Left ventricle myocardium superior (tissue), 1 donor: ENCODE measurements around the gene GATAD2B. TPM values are rescaled to one million over a fixed set of nuclear protein-coding genes. Genes with fewer than 3 reads are reported as not detected.

Source experiments
- ATAC-seq: fragments of 200-7000 bp; cut with Tn5 transposase; one replicate; pipeline ENCODE4 v1.9.1; 2020; ENCODE audit warnings: mild to moderate bottlenecking, moderate library complexity
- DNase-seq: peaks from one replicate; pipeline ENCODE4 v3.0.0-alpha.2; 2020
- intact Hi-C: fragments of 100-400 bp; cut with micrococcal nuclease; formaldehyde crosslinking; loops from one replicate; pipeline ENCODE4 v1.11.0; 2022
- total RNA-seq: library from RNA; stranded (reverse); fragmentation: NEBNext Ultra II Directional; extraction: Animal tissue kit (Norgen Biotek cat#: 25700); gene quantifications from one replicate; pipeline ENCODE4 v1.2.1, GENCODE V29; 2021
- donor health status: DM: no; HTN: yes; CAD: no; lungs with severe emphysema.

Gene GATAD2B
- total RNA-seq, 1 donor from 2014 or later = 34.6 TPM

DNA sequence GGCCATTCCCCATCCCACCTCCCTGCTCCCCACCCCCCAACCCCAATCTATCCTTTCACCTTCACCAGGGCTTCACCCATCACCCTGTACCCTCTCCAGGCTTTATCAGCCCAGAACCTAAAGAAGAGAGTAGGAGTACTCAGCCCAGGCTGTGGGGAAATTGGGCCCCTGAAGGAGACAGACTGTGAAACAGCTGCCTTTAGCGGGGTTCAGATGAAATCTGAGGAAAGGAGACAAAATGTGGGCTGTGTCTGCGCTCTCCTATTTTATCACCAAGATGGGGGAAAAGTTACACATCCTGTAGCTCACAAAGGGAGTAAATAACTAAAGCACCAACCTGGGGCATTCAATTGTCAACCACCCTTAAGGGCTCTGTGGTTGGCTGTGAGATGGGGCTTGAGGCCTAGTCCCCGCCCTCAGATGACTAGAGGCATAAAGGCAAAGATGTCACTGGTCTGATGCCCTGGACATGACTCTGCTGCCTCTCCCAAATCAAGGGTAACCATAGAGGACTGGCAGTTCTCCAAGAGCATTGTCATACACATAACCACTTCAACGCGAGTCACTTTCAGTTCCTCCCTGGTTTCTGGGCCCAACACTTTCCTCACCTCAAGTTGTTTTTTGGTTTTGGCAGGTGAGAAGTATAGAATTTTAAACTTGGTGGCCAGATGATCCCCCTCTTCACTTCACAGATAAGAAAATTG is 117.6 kb downstream of the GATAD2B start:
- intact Hi-C loops = no loop called here
- ATAC-seq = peak; percentile 89

DNA sequence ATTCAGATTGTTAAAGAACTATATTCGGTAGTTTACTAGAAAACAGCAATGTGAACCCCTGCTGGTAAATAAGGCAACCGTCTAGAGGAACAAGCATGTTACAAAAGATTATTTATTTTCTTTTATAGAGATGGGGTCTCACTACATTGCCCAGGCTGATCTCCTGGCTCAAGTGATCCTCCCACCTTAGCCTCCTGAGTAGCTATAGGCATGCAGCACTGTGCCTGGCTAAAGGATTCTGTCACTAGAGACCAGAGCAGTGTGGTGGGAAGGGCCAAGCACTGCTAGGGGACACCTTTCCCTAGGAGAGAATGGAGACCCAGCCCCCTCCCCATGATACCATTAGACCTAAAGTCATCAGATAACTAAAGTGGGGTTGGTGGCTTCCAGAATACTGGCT is 118.7 kb downstream of the GATAD2B start:
- DNase-seq = no peak
- intact Hi-C loops = no loop called here
- ATAC-seq = no peak

More for the DNA sequence above, 117.6 kb downstream of the GATAD2B start:
- DNase-seq = peak; percentile 56

DNA sequence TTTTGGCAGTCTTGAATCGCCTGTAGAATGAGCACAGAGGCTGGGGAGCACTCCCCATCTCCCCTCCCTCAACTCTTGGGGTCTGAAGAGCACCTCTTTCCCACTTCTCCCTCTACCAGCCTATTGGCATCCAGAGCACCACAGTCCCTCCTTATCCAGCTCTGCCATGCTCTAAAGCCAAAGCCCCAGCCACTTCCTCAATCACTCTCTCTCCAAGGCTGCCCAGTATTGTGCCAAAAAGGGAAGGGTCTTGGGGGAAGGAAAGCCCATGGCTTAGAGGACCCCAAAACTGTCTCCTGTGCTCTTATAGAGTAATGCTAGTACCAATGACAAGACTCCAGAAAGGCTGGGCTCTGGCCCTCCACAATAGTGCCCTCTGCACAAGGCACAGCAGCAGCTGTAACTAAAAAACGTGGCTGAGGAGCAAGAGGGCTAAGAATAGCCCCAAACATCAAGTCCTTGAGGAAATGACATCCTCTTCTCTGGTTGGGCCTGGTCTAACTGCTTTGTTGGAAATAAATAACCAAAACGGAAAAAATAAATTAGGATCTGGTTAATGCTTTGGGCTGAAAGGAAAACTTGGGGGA is 119.2 kb downstream of the GATAD2B start:
- peak; percentile 14 for ATAC-seq
- intact Hi-C loops = no loop called here
- no peak for DNase-seq

DNA sequence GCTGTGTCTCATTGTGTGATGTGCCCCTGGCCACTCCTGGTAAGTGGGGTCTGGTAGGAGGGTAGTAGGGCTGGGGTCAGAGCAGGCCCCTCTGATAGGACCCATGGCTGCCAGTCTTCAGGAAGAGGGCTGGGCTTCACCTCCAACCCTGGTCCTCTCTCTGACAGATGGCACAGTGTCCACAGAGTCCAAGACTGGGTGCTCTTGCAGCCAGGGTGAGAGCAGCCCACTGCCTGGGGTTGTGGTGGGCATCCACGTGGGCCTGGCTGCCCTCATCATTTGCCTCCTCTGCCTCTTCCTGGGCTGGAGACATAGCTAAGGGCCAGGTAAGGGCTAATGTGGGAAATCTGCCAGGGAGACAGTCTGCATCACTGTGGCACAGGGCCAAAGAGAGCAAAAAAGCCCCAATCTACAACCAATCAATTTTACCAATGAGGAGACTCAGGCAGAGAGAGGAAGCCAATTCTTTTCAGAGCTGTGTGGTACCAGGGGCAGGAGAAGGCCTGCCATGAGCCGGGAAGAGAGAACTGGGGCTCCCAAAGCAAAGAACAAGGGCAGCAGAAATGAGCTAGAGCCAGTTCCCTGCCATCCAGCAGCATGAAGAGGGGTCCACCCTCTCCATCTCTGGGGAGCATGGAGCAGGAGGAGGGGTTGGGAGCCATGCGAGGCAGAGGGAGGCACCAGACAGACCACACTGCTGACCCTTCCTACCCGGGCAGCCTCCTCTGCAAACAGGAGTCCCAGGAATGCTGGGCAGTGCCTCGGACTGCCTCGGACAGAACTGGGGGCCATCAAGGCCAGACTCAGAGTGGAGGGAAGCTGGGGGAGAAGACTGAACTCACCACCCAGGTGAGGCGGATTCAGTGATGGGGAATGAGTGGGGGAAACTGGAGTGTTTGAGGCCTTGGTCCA is 120.7 kb downstream of the GATAD2B start:
- intact Hi-C loops = no loop called here
- DNase-seq (no peak), ATAC-seq (no peak)

DNA sequence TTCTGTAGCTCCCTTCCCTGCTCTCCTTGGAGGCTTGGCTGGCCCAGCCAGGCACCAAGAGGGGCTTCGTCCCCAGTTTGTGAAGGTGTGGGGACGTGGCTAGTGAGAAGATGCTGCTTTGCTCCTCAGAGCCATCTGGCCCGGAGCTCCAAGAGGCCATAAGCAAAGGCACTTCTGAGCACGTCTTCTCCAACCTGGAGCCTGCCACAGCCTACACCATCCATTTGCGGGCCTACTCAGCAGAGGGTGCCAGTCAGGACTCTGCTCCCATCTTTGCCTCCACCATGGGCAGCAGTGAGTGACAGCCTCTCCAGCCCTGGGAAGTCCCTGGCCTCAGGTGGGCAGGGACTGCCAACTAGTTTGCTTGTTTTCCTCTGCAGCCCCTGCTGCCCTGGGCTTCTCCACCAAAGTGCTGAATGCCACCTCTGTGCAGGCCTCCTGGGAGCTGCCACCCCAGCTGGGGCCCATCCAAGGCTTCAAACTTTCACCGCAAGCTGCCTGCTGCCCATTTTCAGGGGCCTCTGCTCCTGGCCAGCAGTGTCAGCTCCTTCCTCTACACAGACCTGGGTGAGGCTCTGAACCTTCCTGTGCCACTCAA is 121.6 kb downstream of the GATAD2B start:
- intact Hi-C loops = no loop called here
- no peak for DNase-seq
- no peak for ATAC-seq

DNA sequence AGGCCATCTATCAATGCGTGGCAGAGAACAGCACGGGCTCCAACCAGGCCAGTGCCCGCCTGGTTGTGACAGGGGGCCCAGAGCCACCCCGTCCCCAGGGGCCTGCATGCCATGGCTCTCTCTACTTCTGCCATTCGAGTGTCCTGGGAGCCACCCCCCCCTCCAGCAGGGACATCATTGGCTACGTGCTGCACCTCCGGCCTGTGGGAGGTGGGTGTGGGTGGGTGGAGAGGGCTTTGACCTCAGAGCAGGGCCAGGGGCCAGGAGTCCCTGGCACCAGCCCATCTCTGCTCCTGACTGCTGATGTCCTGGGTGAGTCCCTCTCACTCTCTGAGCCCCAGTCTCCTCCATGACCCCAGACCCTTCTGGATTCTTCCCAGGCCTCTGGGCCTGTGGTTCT is 122.3 kb downstream of the GATAD2B start:
- intact Hi-C loops = no loop called here
- DNase-seq = no peak
- ATAC-seq = no peak

DNA sequence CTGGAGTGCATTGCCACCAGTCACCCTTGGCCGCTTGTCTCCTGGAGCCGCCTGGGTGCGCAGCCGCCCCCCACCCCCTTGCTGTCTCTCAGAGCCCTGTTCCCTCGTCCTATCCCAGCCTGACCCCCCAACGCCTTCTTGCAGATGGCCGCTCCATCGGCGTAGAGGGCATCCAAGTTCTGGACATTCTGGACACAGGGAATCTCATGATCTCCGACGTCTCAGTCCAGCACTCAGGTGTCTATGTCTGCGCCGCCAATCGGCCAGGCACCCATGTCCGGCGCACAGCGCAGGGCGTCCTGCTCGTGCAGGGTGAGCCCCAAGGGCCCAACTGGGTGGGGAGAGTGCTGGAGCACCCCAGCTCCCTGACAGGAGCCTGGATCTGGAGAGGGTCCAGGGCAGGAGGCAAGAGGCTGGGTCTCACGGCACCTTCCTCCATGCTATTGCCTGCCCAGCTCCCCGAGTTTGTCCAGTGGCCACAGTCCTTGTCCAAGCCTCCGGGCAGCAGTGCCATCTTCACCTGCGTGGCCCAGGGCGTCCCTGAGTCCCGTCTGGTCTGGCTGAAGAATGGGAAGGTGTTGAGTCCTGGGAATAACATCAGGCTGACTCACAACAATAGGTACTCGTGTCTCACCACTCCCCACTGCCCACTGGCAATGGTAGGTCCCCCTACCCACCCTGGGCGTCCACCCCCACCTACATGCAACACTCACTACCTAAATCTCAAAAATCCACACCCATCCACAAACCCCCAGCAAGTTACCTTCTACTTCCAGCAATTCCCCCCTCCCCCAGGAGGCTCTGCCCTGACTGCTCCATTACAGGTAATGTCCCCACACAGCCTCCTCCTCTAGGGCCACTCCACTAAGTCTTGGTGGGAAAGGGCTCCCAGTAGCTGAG is 123.0 kb downstream of the GATAD2B start:
- DNase-seq (no peak), ATAC-seq (no peak)
- intact Hi-C loops = loop anchor here (10.0 kb wide), 1 partner anchor 175 kb away; the partner anchor contains the start of gene JTB

DNA sequence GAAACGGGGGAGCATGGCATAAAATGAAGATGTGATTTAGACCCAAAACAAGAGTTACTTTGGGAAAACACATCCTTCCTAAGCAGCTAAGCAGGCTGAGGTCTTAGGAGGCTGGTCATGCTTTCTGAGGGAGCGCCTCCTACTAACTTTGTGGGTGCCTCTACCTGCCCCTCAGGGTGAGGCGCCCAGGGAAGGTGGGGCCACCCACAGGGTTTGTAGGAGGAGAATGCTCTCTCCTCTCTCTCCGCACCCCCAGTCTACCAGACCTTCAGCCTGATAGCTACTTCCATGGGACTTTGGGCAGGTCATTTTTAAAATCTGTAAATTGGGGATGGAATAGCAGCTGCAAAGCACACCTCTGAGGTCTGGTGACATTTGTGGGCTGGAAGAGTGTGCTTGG is 123.8 kb downstream of the GATAD2B start:
- no peak for ATAC-seq
- no peak for DNase-seq
- intact Hi-C loops = loop anchor here (10.0 kb wide), 1 partner anchor 176 kb away; the partner anchor contains the start of gene JTB

DNA sequence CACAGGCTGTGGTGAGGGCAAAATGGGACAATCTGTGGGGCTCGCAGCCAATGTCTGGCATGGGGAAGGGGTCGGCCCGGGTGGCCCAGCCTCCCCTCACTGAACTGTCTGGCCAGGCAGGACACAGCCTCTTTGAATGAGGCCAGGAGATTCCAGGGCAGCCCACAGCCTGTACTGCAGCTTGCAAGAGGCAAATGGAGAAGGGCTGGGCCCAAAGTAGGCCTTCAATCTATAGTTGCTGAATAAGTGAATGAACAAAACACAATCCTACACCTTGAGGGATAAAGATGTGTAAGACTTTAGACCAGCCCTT is 124.3 kb downstream of the GATAD2B start:
- ATAC-seq = no peak
- no peak for DNase-seq
- intact Hi-C loops = loop anchor here (10.0 kb wide), 1 partner anchor 176 kb away; the partner anchor contains the start of gene JTB

DNA sequence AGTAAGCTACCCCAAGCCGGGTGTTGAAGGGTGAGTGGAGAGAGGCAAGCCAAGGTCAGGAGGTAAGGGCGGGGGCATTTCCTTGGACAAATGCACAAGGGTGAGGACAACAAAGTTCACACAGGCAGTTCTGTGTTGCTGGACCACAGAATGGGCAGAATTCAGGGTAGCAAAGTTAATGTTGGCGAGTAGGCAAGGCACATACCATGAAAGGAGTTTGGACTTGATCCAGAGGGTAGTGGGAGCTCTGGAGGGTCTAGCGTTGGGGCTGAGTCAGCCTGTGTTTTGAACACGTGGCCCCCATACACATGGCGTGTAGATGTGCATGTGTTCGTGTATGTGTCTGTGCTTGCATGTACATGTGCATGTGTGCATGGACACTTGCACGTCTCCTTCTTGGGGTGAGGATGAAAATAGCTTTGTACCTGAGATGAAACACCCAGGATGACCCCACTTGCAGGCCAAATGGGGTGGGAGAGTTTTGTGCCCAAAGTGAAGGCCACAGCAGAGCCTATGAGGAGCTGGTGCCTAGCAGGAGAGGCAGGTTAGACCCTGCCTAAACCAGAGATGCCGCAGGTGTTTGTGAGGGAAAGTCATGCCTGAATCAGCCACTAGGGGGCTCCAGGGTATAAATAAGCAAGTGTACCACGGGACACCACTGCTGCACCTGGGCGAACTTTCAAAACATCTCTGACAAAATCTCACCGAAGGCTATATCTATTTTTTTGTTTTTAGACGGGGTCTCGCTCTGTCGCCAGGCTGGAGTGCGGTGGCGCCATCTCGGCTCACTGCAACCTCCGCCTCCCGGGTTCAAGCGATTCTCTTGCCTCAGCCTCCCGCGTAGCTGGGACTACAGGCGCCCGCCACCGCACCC is 125.7 kb downstream of the GATAD2B start:
- DNase-seq (peak; percentile 76), ATAC-seq (peak; percentile 75)
- intact Hi-C loops = loop anchor here (10.0 kb wide), 1 partner anchor 178 kb away; the partner anchor contains the start of gene JTB

DNA sequence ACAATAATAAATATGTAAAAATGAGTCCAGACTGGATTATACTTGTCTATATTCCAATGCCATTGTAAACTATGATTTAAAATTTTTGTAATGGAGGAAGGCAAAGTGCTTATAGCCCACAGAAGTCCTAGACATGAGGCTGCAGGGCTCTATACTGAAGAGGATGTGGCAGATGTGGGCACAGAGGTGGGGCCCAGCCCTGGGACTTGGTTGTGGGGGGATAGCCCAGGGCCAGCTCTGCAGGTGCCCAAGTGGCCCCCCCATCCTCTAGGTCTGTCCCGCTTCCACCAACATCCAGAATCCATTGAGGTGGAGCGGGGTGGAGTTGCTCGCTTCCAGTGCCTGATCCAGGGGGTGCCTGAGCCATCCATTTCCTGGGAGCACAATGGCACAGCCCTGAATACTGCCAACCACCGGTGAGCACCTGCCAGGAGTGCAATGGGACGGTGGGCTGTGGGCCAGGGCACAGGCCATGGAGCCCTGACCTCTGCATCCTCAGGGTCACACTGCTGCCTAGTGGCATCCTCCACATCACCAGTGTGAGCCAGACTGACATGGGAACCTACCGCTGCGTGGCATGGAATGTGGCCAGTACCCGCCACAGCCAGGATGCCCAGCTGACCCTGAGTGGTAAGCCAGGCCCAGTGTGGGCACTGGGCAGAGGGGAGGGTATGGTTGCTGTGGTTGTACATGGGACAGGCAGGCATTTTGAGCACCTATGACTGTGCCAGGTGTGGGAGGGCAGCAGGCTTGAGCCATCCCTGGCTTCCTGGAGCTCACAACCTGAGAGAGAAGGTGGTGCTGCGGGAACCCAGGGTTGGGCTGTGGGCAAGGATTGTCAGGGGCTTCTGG is 126.6 kb downstream of the GATAD2B start:
- no peak for DNase-seq
- intact Hi-C loops = loop anchor here (10.0 kb wide), 1 partner anchor 179 kb away; the partner anchor contains the start of gene JTB
- no peak for ATAC-seq

DNA sequence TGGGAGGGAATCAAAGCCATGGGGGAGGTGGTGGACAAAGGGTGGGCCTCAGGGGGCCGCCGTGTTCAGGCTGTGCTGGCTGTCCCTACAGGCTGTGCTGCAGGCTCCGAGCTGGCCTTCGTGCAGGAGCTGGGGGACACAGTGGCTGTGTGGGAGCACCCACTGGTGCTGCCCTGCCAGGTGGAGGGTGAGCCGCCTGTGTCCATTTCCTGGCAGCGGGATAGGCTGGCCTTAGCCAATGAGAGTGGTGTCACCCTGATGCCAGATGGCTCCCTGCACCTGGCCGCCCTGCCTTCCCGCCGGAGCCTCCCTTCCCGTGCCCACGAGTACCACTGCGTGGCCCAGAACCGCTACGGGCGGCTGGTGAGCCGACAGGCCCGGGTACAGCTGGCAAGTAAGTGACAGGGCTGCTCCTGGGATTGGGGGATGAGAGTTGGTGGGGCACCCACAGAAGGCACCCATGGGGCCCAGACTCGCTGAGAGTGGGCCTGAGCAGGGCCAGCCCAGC is 127.4 kb downstream of the GATAD2B start:
- ATAC-seq = no peak
- intact Hi-C loops = loop anchor here (10.0 kb wide), 1 partner anchor 179 kb away; the partner anchor contains the start of gene JTB
- no peak for DNase-seq

DNA sequence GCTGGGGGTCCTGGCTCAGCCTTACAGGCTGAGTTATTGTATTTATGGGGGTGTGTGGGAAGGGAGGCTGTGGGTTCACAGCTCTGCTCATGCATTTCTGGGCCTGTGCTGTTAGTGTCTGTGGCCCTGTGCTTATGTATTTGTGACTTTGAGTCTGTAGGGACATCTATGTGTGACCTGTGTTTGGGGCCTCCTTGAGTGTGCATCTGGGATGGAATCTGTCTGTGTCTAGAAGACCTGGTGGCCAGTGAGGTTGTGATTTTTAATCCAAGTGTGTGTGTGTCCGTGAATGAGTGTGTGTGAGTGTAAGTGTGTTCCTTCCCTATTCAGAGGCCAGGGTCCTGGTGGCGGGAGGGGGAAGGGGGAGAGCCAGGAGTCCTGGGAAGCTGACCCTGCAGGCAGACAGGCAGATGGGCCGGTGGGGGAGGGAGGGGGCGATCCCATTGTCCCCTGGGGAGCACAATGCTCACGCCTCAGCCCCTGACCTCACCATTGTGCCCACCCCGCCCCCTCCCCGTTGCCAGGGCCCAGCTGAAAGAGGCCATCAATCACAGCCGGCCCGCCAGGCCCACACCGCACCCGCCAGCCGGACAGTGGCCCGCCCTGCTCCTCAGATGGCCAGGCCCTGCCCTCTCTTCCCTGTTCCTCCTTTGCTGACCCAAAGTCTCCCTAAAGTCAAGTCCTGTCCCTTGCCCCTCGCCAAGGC is 128.0 kb downstream of the GATAD2B start:
- no peak for DNase-seq
- intact Hi-C loops = loop anchor here (10.0 kb wide), 1 partner anchor 180 kb away; the partner anchor contains the start of gene JTB

DNA sequence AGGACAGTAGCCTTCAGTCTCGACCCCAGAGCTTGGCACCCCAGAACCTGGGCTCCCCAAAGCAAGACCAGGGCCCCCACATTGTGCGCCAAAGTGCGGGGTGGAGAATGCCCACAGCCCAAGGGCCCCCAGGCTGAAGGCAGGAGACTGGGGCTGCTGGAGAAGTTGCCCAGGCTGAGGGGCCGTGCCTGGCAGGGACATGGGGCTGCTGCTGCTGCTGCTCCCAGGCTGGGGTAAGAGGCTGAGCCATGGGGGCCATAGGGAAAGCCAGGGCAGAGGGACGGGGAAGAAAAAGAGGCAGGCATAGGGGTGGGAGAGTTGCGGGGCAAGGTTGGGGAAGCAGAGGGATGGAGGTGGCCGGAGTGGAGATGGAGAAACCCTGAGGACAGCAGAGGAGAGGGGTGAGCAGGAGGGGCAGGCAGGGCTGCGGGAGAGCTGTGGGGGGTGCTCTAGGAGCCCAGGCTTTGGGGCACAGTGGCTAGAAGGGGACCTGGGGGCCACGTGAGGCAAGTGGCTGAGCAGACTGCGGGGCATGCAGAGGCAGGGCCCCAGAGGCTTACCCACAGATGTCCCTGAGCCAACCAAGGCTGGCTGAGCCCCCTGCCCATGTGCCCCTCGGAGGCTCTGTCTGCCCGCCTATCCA is 128.7 kb downstream of the GATAD2B start:
- DNase-seq = no peak
- intact Hi-C loops = loop anchor here (10.0 kb wide), 1 partner anchor 181 kb away; the partner anchor contains the start of gene JTB
- ATAC-seq = no peak

More for the DNA sequence above, 128.0 kb downstream of the GATAD2B start:
- ATAC-seq = no peak
